ENCODE measurements around the gene GRK1.
"Not testable (repeated sequence)": the region's sequence is repeated elsewhere in the genome, so short reads cannot be mapped to it uniquely, and the experiment has no call there.

Gene GRK1

GRCh38 chr13:113666951-113667701, at the start of gene GRK1:
GRK1 (plus strand) TSS chr13:113667219; CDS start chr13:113667387, 168 bp downstream.
- no peak for DNase-seq

- DNase-seq = no peak
Observed at GRCh38 chr13:113617961-113618360, 49.1 kb upstream of the GRK1 start.

- no peak for DNase-seq
Observed at GRCh38 chr13:113618455-113618854, 48.6 kb upstream of the GRK1 start.

- no peak for DNase-seq
Observed at GRCh38 chr13:113620036-113620796, 46.8 kb upstream of the GRK1 start.

GRCh38 chr13:113621046-113621445, 46.0 kb upstream of the GRK1 start:
- DNase-seq = no peak

- DNase-seq = not testable (repeated sequence)
Observed at GRCh38 chr13:113621498-113621897, 45.5 kb upstream of the GRK1 start.

- DNase-seq = not testable (repeated sequence)
Observed at GRCh38 chr13:113621986-113622550, 45.0 kb upstream of the GRK1 start.

GRCh38 chr13:113622791-113623490, 44.1 kb upstream of the GRK1 start:
- no peak for DNase-seq

GRCh38 chr13:113623491-113624234, 43.4 kb upstream of the GRK1 start:
- no peak for DNase-seq

GRCh38 chr13:113624235-113624587, 42.8 kb upstream of the GRK1 start:
- DNase-seq = no peak

- DNase-seq = not testable (repeated sequence)
Observed at GRCh38 chr13:113624640-113625304, 42.2 kb upstream of the GRK1 start.

- no peak for DNase-seq
Observed at GRCh38 chr13:113625965-113626721, 40.9 kb upstream of the GRK1 start.

GRCh38 chr13:113627136-113627535, 39.9 kb upstream of the GRK1 start:
- DNase-seq = no peak

GRCh38 chr13:113628291-113629270, 38.4 kb upstream of the GRK1 start:
- DNase-seq = no peak

GRCh38 chr13:113629866-113630265, 37.2 kb upstream of the GRK1 start:
- no peak for DNase-seq

- DNase-seq = no peak
Observed at GRCh38 chr13:113630296-113630695, 36.7 kb upstream of the GRK1 start.

GRCh38 chr13:113630804-113631203, 36.2 kb upstream of the GRK1 start:
- no peak for DNase-seq

- DNase-seq = no peak
Observed at GRCh38 chr13:113631341-113632095, 35.5 kb upstream of the GRK1 start.

All from NCI-H2171 treated with DMSO at 0.1 percent for 48 hours (cell line).